DND-41 (cell line): ENCODE results near the gene SECTM1.
"Not testable (repeated sequence)": the region's sequence is repeated elsewhere in the genome, so short reads cannot be mapped to it uniquely, and the experiment has no call there.

Source experiments
- ATAC-seq: fragments of 200-7000 bp; cut with Tn5 transposase; 3 replicates; pipeline ENCODE4 v1.9.1; 2021; ENCODE audit warnings: low read depth; ENCODE audit not compliant: insufficient read depth
- DNase-seq: peaks from one replicate; pipeline ENCODE4 v3.0.0-alpha.2; 2020
- H2AFZ ChIP-seq: 2 replicates; pipeline ENCODE4 v1.6.0; 2012; ENCODE audit warnings: low read depth, low read length
- H3K27ac ChIP-seq: 2 replicates; pipeline ENCODE4 v1.5.1; 2012; ENCODE audit warnings: low read length, inconsistent platforms
- H3K27me3 ChIP-seq: fragments of 200-600 bp; sonication (generic); 2 replicates; pipeline ENCODE4 v1.6.0; 2012; ENCODE audit warnings: low read length, mild to moderate bottlenecking, inconsistent platforms; ENCODE audit not compliant: insufficient read depth, poor library complexity
- H3K36me3 ChIP-seq: 2 replicates; pipeline ENCODE4 v1.5.1; 2012; ENCODE audit warnings: low read length, inconsistent platforms; ENCODE audit not compliant: insufficient read depth
- H3K4me1 ChIP-seq: 2 replicates; pipeline ENCODE4 v1.5.1; 2012; ENCODE audit warnings: mild to moderate bottlenecking, low read length; ENCODE audit not compliant: insufficient read depth
- H3K4me2 ChIP-seq: 2 replicates; pipeline ENCODE4 v1.6.0; 2012; ENCODE audit warnings: mild to moderate bottlenecking, moderate library complexity, low read length, inconsistent platforms; ENCODE audit not compliant: insufficient read depth
- H3K4me3 ChIP-seq, 2 experiments: fragments of 200-600 bp in 1 of 2; shearing (Covaris generic) in 1 of 2; 2 replicates each; pipeline ENCODE4 v1.5.1; 2012 to 2016; ENCODE audit warnings: inconsistent platforms in 2 of 2, low read length in 2 of 2, mild to moderate bottlenecking in 2 of 2, low read depth in 1 of 2, moderate library complexity in 1 of 2
- H3K79me2 ChIP-seq: 2 replicates; pipeline ENCODE4 v1.6.0; 2012; ENCODE audit warnings: low read length, inconsistent platforms; ENCODE audit not compliant: insufficient read depth
- H3K9ac ChIP-seq: 2 replicates; pipeline ENCODE4 v1.6.0; 2012; ENCODE audit warnings: low read depth, mild to moderate bottlenecking, inconsistent platforms, low read length, moderate library complexity
- H3K9me3 ChIP-seq: 2 replicates; pipeline ENCODE4 v1.5.1; 2012; ENCODE audit warnings: low read length, moderate library complexity, mild to moderate bottlenecking, inconsistent platforms; ENCODE audit not compliant: insufficient read depth, severe bottlenecking
- H4K20me1 ChIP-seq: 2 replicates; pipeline ENCODE4 v1.6.0; 2012; ENCODE audit warnings: low read length; ENCODE audit not compliant: insufficient read depth
- EZH2 ChIP-seq: IDR thresholded peaks from 3 replicates; pipeline ENCODE4 v1.6.1; 2012; ENCODE audit warnings: borderline replicate concordance, low read depth, mild to moderate bottlenecking, moderate library complexity, low read length, inconsistent platforms; ENCODE audit not compliant: severe bottlenecking
- TF ChIP-seq, protein P1 (sequence below): IDR thresholded peaks from 2 replicates; pipeline ENCODE4 v1.5.1; 2012; ENCODE audit warnings: borderline replicate concordance, low read length, moderate library complexity, mild to moderate bottlenecking; ENCODE audit not compliant: poor library complexity, severe bottlenecking; ENCODE audit errors: extremely low read depth

The SECTM1 gene

DNA sequence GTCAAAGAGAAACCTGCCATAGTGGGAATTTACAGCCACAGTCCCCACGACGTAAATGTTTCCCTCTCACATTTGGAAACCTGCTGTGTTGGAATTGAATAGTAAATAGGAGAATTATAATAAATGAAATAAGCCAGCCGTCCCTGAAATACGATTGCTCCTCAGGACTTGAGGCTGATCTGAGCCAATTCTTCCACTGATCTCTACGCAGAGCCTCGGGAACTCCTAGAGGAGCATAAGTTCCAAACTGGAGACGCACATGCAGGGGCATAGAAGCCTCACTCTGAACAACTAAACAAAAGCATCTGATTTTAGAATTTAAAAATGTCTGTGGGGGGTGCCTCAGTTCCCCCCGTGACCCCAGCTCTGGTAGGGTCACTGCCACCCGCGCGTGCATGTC lies 15.3 kb upstream of the SECTM1 start:
- Histone ChIP-seq H3K27ac (no peak overlapping the region), H3K4me1 (peaks cover 15% of the 10 kb centered on the region), H4K20me1 (no peaks in the 10 kb centered on the region), H2AFZ (no peak overlapping the region), H3K27me3 (no peaks in the 10 kb centered on the region), H3K9ac (no peak overlapping the region), H3K36me3 (no peaks in the 10 kb centered on the region), H3K79me2 (no peaks in the 10 kb centered on the region), H3K9me3 (no peaks in the 10 kb centered on the region), H3K4me2 (no peak overlapping the region), H3K4me3 (no peak overlapping the region)
- ATAC-seq = no peak
- TF ChIP-seq, protein P1, sequence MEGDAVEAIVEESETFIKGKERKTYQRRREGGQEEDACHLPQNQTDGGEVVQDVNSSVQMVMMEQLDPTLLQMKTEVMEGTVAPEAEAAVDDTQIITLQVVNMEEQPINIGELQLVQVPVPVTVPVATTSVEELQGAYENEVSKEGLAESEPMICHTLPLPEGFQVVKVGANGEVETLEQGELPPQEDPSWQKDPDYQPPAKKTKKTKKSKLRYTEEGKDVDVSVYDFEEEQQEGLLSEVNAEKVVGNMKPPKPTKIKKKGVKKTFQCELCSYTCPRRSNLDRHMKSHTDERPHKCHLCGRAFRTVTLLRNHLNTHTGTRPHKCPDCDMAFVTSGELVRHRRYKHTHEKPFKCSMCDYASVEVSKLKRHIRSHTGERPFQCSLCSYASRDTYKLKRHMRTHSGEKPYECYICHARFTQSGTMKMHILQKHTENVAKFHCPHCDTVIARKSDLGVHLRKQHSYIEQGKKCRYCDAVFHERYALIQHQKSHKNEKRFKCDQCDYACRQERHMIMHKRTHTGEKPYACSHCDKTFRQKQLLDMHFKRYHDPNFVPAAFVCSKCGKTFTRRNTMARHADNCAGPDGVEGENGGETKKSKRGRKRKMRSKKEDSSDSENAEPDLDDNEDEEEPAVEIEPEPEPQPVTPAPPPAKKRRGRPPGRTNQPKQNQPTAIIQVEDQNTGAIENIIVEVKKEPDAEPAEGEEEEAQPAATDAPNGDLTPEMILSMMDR = no peak
- TF ChIP-seq EZH2 = no peak
- DNase-seq = no peak

DNA sequence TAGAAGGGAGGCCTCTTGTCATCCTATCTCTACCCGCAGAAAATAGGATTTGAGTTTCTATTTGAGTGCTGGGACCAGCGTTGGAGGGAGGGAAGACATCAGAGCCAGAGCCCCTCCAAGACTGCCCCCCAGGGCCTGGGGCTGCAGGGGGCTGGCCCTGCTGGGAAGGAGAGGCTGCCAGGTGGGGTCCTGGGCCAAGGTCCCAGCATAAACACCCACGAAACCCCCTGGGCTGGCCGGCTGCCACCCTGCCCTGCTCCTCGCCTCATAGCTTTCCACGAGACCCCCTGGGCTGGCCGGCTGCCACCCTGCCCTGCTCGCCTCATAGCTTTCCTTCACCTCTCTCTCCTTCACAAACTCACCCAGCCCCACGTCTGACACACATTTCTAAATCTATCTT lies 14.9 kb upstream of the SECTM1 start:
- Histone ChIP-seq H3K9ac (no peak overlapping the region), H3K36me3 (no peaks in the 10 kb centered on the region), H3K4me2 (no peak overlapping the region), H3K4me1 (peaks cover 15% of the 10 kb centered on the region), H3K27me3 (no peaks in the 10 kb centered on the region), H4K20me1 (no peaks in the 10 kb centered on the region), H3K4me3 (no peak overlapping the region), H3K79me2 (no peaks in the 10 kb centered on the region), H3K9me3 (no peaks in the 10 kb centered on the region), H2AFZ (no peak overlapping the region), H3K27ac (no peak overlapping the region)
- TF ChIP-seq, protein P1 = no peak
- TF ChIP-seq EZH2 = no peak
- ATAC-seq (no peak), DNase-seq (no peak)

DNA sequence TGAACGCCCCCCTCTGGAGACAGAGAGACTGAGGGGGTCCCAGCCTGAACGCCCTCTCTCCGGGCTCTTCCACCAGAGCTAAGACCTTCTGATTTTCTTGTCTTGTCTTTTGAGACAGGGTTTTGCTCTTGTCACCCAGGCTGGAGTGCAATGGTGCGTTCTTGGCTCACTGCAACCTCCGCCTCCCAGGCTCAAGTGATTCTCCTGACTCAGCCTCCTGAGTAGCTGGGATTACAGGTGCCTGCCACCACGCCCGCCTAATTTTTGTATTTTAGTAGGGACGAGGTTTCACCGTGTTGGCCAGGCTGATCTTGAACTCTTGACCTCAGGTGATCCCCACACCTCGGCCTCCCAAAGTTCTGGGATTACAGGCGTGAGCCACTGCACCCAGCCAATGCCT lies 14.4 kb upstream of the SECTM1 start:
- not testable (repeated sequence) for H3K9me3 ChIP-seq, H3K36me3 ChIP-seq, H2AFZ ChIP-seq, H3K9ac ChIP-seq, H3K79me2 ChIP-seq, H3K4me3 ChIP-seq, H3K27me3 ChIP-seq, H4K20me1 ChIP-seq, ATAC-seq, H3K27ac ChIP-seq, H3K4me2 ChIP-seq, DNase-seq
- peaks cover 15% of the 10 kb centered on the region for H3K4me1 ChIP-seq

- H3K36me3 ChIP-seq = no peaks in the 10 kb centered on the region
- no peak overlapping the region for H3K4me2 ChIP-seq
- H3K9ac ChIP-seq = no peak overlapping the region
- H3K9me3 ChIP-seq = no peaks in the 10 kb centered on the region
- TF ChIP-seq EZH2 = no peak
- TF ChIP-seq, protein P1 = no peak
- no peak overlapping the region for H3K4me3 ChIP-seq
- no peaks in the 10 kb centered on the region for H4K20me1 ChIP-seq
- no peak overlapping the region for H2AFZ ChIP-seq
- no peak overlapping the region for H3K27ac ChIP-seq
- DNase-seq = no peak
- H3K79me2 ChIP-seq = no peaks in the 10 kb centered on the region
- H3K27me3 ChIP-seq = no peaks in the 10 kb centered on the region
- peaks cover 6% of the 10 kb centered on the region for H3K4me1 ChIP-seq
- ATAC-seq = no peak
Measured at GRCh38 chr17:82346342-82347300, 13.1 kb upstream of the SECTM1 start.
